ENCODE measurements around the gene CATSPERZ.

The CATSPERZ gene, protein sequence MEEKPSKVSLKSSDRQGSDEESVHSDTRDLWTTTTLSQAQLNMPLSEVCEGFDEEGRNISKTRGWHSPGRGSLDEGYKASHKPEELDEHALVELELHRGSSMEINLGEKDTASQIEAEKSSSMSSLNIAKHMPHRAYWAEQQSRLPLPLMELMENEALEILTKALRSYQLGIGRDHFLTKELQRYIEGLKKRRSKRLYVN

GRCh38 chr11:64299847-64300648, at the start of gene CATSPERZ:
Gene CATSPERZ (plus strand): TSS chr11:64300358. CDS start chr11:64300411, 53 bp downstream.
- DNase-seq: no peak

DNA sequence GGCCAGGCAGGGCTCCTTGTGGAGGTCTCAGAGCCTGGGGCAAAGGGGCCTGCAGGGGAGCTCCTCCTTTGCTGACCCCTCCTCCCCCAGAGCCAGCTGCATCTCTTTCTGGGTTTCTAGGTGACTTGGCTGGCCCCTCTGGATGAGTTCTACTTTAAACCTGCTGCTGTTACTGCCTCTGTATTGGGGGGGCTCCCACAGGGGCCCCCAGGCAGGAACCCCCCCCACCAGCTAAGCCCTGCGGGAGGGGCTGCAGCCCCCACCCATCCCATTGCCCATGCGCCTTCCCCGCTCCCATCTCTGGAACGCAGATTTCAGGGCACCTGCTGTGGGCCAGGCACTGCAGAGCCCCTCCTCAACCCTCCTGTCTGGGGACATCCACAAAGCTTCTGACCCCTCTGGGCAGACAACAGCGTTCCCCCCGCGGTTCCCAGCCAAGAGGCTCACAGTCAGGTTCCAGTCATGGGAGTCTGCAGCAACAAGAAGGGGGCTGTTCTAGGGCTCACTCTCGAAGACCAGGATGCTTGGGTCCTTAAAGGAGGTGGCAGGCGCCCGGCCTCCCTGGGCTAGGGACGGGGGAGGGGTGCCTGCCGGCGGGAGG, 49.6 kb upstream of the CATSPERZ start:
- no peak for DNase-seq

- DNase-seq: no peak
Observed at GRCh38 chr11:64251016-64251752, 49.0 kb upstream of the CATSPERZ start, which contains the start of gene PLCB3. Gene PLCB3 (plus strand): TSS chr11:64251530. CDS start chr11:64251650, 120 bp downstream.

DNA sequence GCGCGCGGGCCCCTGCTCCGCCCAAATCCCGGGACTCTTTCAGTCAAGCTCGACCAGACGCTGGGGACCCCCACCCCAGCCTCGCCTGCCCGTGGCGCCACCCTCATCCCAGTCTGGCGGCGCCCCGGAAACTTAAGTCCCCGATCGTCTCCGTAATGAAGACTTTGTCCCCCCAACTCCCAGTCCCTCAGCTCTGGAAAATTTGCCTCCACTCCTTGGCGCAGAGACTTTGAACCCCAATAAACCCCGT, 48.5 kb upstream of the CATSPERZ start:
- DNase-seq: no peak

GRCh38 chr11:64252003-64252872, 47.9 kb upstream of the CATSPERZ start:
- no peak for DNase-seq

DNA sequence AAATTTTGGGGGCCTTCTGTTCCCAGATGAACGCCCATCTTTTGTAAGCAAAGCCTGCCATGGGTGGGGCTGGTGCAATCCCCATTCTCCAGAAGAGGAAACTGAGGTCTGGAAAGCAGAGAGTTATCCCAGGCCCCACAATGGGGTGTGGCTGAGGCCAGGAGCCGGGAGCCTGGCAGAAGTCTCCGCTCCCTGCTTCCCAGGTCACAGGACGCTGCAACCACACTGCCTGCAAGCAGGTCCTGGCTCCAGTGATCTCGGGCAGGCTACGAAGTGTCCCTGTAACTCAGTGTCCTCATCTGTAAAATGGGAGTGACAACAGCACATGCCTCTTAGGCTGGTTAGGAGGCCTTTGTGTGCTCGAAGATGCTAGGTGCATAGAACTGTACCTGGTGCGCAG, 47.1 kb upstream of the CATSPERZ start:
- no peak for DNase-seq

DNA sequence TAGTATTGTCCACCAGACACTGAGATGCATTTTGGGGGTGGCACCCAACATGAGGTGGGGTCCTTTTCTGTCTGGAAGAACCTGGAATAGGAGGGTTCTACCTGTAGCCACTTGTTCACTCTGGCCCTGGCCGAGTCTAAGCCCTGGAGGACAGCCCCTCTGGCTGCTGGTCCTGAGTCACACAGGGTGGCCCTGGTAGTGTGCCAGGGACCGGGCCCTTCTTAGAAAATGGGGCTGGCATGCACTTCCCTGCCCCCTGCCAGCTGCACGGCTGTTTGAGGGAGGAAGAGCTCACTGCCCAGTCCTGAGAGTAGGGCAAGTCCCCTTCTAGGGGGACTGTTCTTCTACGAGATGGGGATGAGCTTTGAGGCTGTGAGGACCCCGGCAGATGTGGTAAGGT, 46.7 kb upstream of the CATSPERZ start:
- no peak for DNase-seq

DNA sequence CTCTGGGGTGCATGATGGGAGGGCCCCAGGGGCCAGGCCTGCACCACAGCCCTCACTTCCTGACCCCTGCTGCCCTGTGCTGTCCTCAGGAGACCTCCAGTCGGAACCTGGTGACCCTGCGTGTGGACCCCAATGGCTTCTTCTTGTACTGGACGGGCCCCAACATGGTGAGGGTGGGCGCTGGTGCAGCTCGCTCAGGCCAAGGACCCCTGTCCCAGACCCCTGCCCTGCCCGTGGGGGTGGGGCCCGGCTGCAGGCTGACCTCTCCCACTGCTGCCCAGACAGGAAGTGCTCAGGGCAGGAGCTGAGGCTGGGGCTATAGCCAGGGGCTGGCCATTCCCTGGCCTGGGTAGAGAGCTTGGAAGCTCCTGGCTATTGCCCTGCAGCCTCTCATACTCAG, 45.8 kb upstream of the CATSPERZ start:
- no peak for DNase-seq

- DNase-seq: no peak
Observed at GRCh38 chr11:64255135-64256128, 44.7 kb upstream of the CATSPERZ start.

DNA sequence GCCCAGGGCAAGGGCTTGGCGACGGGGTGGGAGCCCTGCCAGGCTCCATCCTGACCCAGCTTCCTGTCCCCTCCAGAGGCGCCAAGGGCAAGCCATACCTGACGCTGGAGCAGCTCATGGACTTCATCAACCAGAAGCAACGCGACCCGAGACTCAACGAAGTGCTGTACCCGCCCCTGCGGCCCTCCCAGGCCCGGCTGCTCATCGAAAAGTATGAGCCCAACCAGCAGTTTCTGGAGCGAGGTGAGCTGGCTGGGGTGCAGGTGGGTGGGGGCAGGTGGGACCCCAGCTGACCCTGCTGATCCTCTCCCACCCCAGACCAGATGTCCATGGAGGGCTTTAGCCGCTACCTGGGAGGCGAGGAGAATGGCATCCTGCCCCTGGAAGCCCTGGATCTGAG, 43.9 kb upstream of the CATSPERZ start:
- no peak for DNase-seq

- no peak for DNase-seq
Observed at GRCh38 chr11:64258356-64258755, 41.8 kb upstream of the CATSPERZ start.

DNA sequence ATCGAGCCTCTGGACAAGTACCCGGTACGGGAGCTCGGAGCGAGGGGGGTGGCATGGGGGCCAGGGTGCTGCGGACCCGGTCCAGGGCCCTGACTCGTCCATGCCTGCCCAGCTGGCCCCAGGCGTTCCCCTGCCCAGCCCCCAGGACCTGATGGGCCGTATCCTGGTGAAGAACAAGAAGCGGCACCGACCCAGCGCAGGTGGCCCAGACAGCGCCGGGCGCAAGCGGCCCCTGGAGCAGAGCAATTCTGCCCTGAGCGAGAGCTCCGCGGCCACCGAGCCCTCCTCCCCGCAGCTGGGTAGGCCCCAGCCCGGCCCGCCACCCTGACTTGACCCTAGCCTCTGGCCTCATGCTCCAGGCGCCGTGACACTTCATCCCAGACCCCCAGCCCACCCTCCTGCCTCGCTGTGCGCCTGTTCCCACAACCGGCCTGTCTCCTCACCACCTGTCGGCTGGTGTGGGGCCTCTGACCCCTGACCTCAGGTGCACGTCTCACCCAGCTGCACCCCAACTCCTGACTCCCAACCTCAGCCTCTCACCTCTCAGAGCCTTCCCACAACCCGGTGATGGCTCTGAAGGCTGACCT, 41.1 kb upstream of the CATSPERZ start:
- no peak for DNase-seq

- no peak for DNase-seq
Observed at GRCh38 chr11:64259533-64260067, 40.6 kb upstream of the CATSPERZ start.

- no peak for DNase-seq
Observed at GRCh38 chr11:64260147-64260708, 39.9 kb upstream of the CATSPERZ start.

- DNase-seq: no peak
Observed at GRCh38 chr11:64261556-64262080, 38.5 kb upstream of the CATSPERZ start.

- DNase-seq: no peak
Observed at GRCh38 chr11:64262271-64263002, 37.7 kb upstream of the CATSPERZ start.

GRCh38 chr11:64263021-64263946, 36.9 kb upstream of the CATSPERZ start:
- no peak for DNase-seq

GRCh38 chr11:64263947-64264317, 36.2 kb upstream of the CATSPERZ start:
- no peak for DNase-seq
